WTC11 (cell line): Measurements from ENCODE around the gene N4BP2L2. TPM values are rescaled to one million over a fixed set of nuclear protein-coding genes. Genes with fewer than 3 reads are reported as not detected.

Experiments
- ATAC-seq: fragments of 200-7000 bp; cut with Tn5 transposase; 2 replicates; pipeline ENCODE4 v1.10.0; 2021; ENCODE audit warnings: mild to moderate bottlenecking, moderate library complexity
- CTCF ChIA-PET: fragments of 300-600 bp; sonication (Branson Sonifier 250); formaldehyde crosslinking; loops from one replicate; lab custom pipeline; 2021; ENCODE audit warnings: antibody characterized with exemption; lab: Charles Lee
- POLR2A ChIA-PET: fragments of 350-600 bp; sonication (Branson Sonifier 250); formaldehyde crosslinking; loops from one replicate; lab custom pipeline; 2021; ENCODE audit warnings: antibody characterized with exemption; lab: Charles Lee
- DNase-seq: peaks from one replicate; pipeline ENCODE4 v3.0.0; 2021; ENCODE audit warnings: low spot score
- H3K27ac Mint-ChIP-seq: 2 replicates; pipeline ENCODE4 v1.8.0; 2021; ENCODE audit warnings: mixed read lengths
- H3K27me3 Mint-ChIP-seq: 2 replicates; pipeline ENCODE4 v1.8.0; 2021; ENCODE audit warnings: low read depth, mild to moderate bottlenecking, moderate library complexity, mixed read lengths
- H3K36me3 Mint-ChIP-seq: 2 replicates; pipeline ENCODE4 v1.8.0; 2021; ENCODE audit warnings: mixed read lengths
- H3K4me1 Mint-ChIP-seq: 2 replicates; pipeline ENCODE4 v1.8.0; 2022; ENCODE audit warnings: mixed read lengths
- H3K4me3 Mint-ChIP-seq: 2 replicates; pipeline ENCODE4 v1.8.0; 2021; ENCODE audit warnings: mild to moderate bottlenecking, moderate library complexity, mixed read lengths
- H3K9me3 Mint-ChIP-seq: 2 replicates; pipeline ENCODE4 v1.8.0; 2021; ENCODE audit warnings: mixed read lengths
- CREB1 ChIP-seq: sonication (generic); formaldehyde crosslinking; IDR thresholded peaks from 2 replicates; pipeline ENCODE4 v1.8.0; 2023; ENCODE audit warnings: mild to moderate bottlenecking, missing genetic modification reagents
- CREM ChIP-seq: sonication (generic); formaldehyde crosslinking; IDR thresholded peaks from 2 replicates; pipeline ENCODE4 v1.8.1; 2022; ENCODE audit warnings: mild to moderate bottlenecking, missing genetic modification reagents, moderate library complexity
- E2F1 ChIP-seq: sonication (generic); formaldehyde crosslinking; IDR thresholded peaks from 2 replicates; pipeline ENCODE4 v1.8.0; 2022; ENCODE audit warnings: mild to moderate bottlenecking, missing genetic modification reagents
- FOXK1 ChIP-seq: sonication (generic); formaldehyde crosslinking; IDR thresholded peaks from 2 replicates; pipeline ENCODE4 v1.8.0; 2022; ENCODE audit warnings: mild to moderate bottlenecking, moderate library complexity, missing genetic modification reagents
- GTF2I ChIP-seq: fragments of 250-450 bp; sonication (Bioruptor Pico); conservative IDR thresholded peaks from 2 replicates; pipeline ENCODE4 v1.4.0; 2021; ENCODE audit warnings: mild to moderate bottlenecking
- MXD4 ChIP-seq: fragments of 250-450 bp; sonication (Bioruptor Pico); IDR thresholded peaks from 2 replicates; pipeline ENCODE4 v1.8.0; 2021; ENCODE audit warnings: mild to moderate bottlenecking, moderate library complexity, borderline replicate concordance
- MYBL2 ChIP-seq: sonication (generic); formaldehyde crosslinking; IDR thresholded peaks from 2 replicates; pipeline ENCODE4 v1.8.1; 2023; ENCODE audit warnings: mild to moderate bottlenecking, moderate library complexity, missing genetic modification reagents
- NFE2L1 ChIP-seq: sonication (generic); formaldehyde crosslinking; IDR thresholded peaks from 2 replicates; pipeline ENCODE4 v1.8.1; 2023; ENCODE audit warnings: missing genetic modification reagents
- NR3C1 ChIP-seq: sonication (generic); formaldehyde crosslinking; conservative IDR thresholded peaks from 2 replicates; pipeline ENCODE4 v1.8.1; 2023; ENCODE audit warnings: low read depth, mild to moderate bottlenecking, missing genetic modification reagents
- TP53 ChIP-seq: sonication (generic); formaldehyde crosslinking; IDR thresholded peaks from 2 replicates; pipeline ENCODE4 v1.8.1; 2023; ENCODE audit warnings: mild to moderate bottlenecking, missing genetic modification reagents
- ZBTB21 ChIP-seq: sonication (generic); formaldehyde crosslinking; IDR thresholded peaks from 2 replicates; pipeline ENCODE4 v1.8.1; 2023; ENCODE audit warnings: mild to moderate bottlenecking, missing genetic modification reagents, borderline replicate concordance
- ZNF121 ChIP-seq: sonication (generic); formaldehyde crosslinking; IDR thresholded peaks from 2 replicates; pipeline ENCODE4 v1.8.0; 2023; ENCODE audit warnings: missing genetic modification reagents
- ZNF219 ChIP-seq: sonication (generic); formaldehyde crosslinking; IDR thresholded peaks from 2 replicates; pipeline ENCODE4 v1.8.0; 2023; ENCODE audit warnings: missing genetic modification reagents, mild to moderate bottlenecking, borderline replicate concordance
- ZNF317 ChIP-seq: sonication (generic); formaldehyde crosslinking; IDR thresholded peaks from 2 replicates; pipeline ENCODE4 v1.8.1; 2023; ENCODE audit warnings: low read depth, mild to moderate bottlenecking, moderate library complexity, missing genetic modification reagents, borderline replicate concordance
- ZNF416 ChIP-seq: fragments of 250-450 bp; sonication (Bioruptor Pico); IDR thresholded peaks from 2 replicates; pipeline ENCODE4 v1.9.0; 2021; ENCODE audit warnings: mild to moderate bottlenecking, inconsistent platforms
- ZSCAN18 ChIP-seq: fragments of 250-450 bp; sonication (Bioruptor Pico); IDR thresholded peaks from 2 replicates; pipeline ENCODE4 v2.1.2; 2022; ENCODE audit warnings: mild to moderate bottlenecking, moderate library complexity
- total RNA-seq: library from RNA; stranded (reverse); gene quantifications from 3 replicates; pipeline ENCODE4 v1.2.3, GENCODE V29; 2021
- TF ChIP-seq, protein P1 (sequence below): sonication (generic); formaldehyde crosslinking; IDR thresholded peaks from 2 replicates; pipeline ENCODE4 v1.8.1; 2022; ENCODE audit warnings: mild to moderate bottlenecking, missing genetic modification reagents, moderate library complexity, borderline replicate concordance
- TF ChIP-seq, protein P2 (sequence below): fragments of 250-450 bp; sonication (Bioruptor Pico); IDR thresholded peaks from 2 replicates; pipeline ENCODE4 v1.9.0; 2021; ENCODE audit warnings: mild to moderate bottlenecking
- TF ChIP-seq, protein P3 (sequence below): sonication (generic); formaldehyde crosslinking; conservative IDR thresholded peaks from 2 replicates; pipeline ENCODE4 v1.8.1; 2023; ENCODE audit warnings: mild to moderate bottlenecking, low read depth, missing genetic modification reagents, moderate library complexity
- TF ChIP-seq, protein P4 (sequence below): fragments of 200-600 bp; IDR thresholded peaks from 2 replicates; pipeline ENCODE4 v1.8.0; 2022; ENCODE audit warnings: antibody characterized with exemption
- TF ChIP-seq, protein P5 (sequence below): sonication (generic); formaldehyde crosslinking; IDR thresholded peaks from 2 replicates; pipeline ENCODE4 v1.8.0; 2023; ENCODE audit warnings: missing genetic modification reagents
- TF ChIP-seq, protein P6 (sequence below): sonication (generic); formaldehyde crosslinking; IDR thresholded peaks from 2 replicates; pipeline ENCODE4 v1.8.0; 2023; ENCODE audit warnings: mild to moderate bottlenecking, missing genetic modification reagents
- TF ChIP-seq, protein P7 (sequence below): sonication (generic); formaldehyde crosslinking; IDR thresholded peaks from 2 replicates; pipeline ENCODE4 v1.8.0; 2022; ENCODE audit warnings: mild to moderate bottlenecking, missing genetic modification reagents

The N4BP2L2 gene
- total RNA-seq, 1 experiment from 2014 or later = 68.9 TPM

GRCh38 chr13:32426990-32427851, 111.4 kb downstream of the N4BP2L2 start:
- H3K27ac Mint-ChIP-seq = no peak overlapping the region
- POLR2A ChIA-PET = interaction anchor here (1.0 to 2.2 kb wide), 3 partner anchors 19 to 112 kb away, joined by 3 to 9 read pairs (median 3); partner anchors contain the start of genes BRCA2 and ZAR1L
- H3K4me3 Mint-ChIP-seq = peak overlapping the region; percentile 72
- no peaks in the 10 kb centered on the region for H3K36me3 Mint-ChIP-seq
- peaks cover 11% of the 10 kb centered on the region for H3K27me3 Mint-ChIP-seq
- ATAC-seq (peak; percentile 58), DNase-seq (peak; percentile 77)
- CTCF ChIA-PET = interaction anchor here (0.6 to 1.7 kb wide), 6 partner anchors 13 to 426 kb away, joined by 3 to 6 read pairs (median 4); partner anchors contain the start of gene PDS5B
- H3K4me1 Mint-ChIP-seq = peaks cover 29% of the 10 kb centered on the region
- no peaks in the 10 kb centered on the region for H3K9me3 Mint-ChIP-seq
- TF ChIP-seq MYBL2 (CRISPR knock-in tag) (no peak), ZNF219 (CRISPR knock-in tag) (no peak), CREB1 (CRISPR knock-in tag) (no peak), CREM (CRISPR knock-in tag) (no peak), ZNF121 (CRISPR knock-in tag) (0 out of 2 replicates have a peak, but pooled peaks have one; percentile 30), ZNF416 (CRISPR knock-in tag) (no peak), NFE2L1 (no peak), FOXK1 (CRISPR knock-in tag) (0 out of 2 replicates have a peak, but pooled peaks have one; percentile 7), MXD4 (CRISPR knock-in tag) (no peak), GTF2I (CRISPR knock-in tag) (no peak), ZBTB21 (CRISPR knock-in tag) (no peak), ZSCAN18 (CRISPR knock-in tag) (no peak), TP53 (CRISPR knock-in tag) (no peak), ZNF317 (CRISPR knock-in tag) (no peak), NR3C1 (CRISPR knock-in tag) (no peak), E2F1 (CRISPR knock-in tag) (0 out of 2 replicates have a peak, but pooled peaks have one; percentile 17)
- TF ChIP-seq, protein P1, sequence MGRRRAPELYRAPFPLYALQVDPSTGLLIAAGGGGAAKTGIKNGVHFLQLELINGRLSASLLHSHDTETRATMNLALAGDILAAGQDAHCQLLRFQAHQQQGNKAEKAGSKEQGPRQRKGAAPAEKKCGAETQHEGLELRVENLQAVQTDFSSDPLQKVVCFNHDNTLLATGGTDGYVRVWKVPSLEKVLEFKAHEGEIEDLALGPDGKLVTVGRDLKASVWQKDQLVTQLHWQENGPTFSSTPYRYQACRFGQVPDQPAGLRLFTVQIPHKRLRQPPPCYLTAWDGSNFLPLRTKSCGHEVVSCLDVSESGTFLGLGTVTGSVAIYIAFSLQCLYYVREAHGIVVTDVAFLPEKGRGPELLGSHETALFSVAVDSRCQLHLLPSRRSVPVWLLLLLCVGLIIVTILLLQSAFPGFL (CRISPR knock-in tag) = no peak
- TF ChIP-seq, protein P2, sequence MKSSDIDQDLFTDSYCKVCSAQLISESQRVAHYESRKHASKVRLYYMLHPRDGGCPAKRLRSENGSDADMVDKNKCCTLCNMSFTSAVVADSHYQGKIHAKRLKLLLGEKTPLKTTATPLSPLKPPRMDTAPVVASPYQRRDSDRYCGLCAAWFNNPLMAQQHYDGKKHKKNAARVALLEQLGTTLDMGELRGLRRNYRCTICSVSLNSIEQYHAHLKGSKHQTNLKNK (CRISPR knock-in tag) = no peak
- TF ChIP-seq, protein P3, sequence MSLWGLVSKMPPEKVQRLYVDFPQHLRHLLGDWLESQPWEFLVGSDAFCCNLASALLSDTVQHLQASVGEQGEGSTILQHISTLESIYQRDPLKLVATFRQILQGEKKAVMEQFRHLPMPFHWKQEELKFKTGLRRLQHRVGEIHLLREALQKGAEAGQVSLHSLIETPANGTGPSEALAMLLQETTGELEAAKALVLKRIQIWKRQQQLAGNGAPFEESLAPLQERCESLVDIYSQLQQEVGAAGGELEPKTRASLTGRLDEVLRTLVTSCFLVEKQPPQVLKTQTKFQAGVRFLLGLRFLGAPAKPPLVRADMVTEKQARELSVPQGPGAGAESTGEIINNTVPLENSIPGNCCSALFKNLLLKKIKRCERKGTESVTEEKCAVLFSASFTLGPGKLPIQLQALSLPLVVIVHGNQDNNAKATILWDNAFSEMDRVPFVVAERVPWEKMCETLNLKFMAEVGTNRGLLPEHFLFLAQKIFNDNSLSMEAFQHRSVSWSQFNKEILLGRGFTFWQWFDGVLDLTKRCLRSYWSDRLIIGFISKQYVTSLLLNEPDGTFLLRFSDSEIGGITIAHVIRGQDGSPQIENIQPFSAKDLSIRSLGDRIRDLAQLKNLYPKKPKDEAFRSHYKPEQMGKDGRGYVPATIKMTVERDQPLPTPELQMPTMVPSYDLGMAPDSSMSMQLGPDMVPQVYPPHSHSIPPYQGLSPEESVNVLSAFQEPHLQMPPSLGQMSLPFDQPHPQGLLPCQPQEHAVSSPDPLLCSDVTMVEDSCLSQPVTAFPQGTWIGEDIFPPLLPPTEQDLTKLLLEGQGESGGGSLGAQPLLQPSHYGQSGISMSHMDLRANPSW = no peak
- TF ChIP-seq, protein P4, sequence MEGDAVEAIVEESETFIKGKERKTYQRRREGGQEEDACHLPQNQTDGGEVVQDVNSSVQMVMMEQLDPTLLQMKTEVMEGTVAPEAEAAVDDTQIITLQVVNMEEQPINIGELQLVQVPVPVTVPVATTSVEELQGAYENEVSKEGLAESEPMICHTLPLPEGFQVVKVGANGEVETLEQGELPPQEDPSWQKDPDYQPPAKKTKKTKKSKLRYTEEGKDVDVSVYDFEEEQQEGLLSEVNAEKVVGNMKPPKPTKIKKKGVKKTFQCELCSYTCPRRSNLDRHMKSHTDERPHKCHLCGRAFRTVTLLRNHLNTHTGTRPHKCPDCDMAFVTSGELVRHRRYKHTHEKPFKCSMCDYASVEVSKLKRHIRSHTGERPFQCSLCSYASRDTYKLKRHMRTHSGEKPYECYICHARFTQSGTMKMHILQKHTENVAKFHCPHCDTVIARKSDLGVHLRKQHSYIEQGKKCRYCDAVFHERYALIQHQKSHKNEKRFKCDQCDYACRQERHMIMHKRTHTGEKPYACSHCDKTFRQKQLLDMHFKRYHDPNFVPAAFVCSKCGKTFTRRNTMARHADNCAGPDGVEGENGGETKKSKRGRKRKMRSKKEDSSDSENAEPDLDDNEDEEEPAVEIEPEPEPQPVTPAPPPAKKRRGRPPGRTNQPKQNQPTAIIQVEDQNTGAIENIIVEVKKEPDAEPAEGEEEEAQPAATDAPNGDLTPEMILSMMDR = no peak
- TF ChIP-seq, protein P5, sequence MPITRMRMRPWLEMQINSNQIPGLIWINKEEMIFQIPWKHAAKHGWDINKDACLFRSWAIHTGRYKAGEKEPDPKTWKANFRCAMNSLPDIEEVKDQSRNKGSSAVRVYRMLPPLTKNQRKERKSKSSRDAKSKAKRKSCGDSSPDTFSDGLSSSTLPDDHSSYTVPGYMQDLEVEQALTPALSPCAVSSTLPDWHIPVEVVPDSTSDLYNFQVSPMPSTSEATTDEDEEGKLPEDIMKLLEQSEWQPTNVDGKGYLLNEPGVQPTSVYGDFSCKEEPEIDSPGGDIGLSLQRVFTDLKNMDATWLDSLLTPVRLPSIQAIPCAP (CRISPR knock-in tag) = no peak
- TF ChIP-seq, protein P6, sequence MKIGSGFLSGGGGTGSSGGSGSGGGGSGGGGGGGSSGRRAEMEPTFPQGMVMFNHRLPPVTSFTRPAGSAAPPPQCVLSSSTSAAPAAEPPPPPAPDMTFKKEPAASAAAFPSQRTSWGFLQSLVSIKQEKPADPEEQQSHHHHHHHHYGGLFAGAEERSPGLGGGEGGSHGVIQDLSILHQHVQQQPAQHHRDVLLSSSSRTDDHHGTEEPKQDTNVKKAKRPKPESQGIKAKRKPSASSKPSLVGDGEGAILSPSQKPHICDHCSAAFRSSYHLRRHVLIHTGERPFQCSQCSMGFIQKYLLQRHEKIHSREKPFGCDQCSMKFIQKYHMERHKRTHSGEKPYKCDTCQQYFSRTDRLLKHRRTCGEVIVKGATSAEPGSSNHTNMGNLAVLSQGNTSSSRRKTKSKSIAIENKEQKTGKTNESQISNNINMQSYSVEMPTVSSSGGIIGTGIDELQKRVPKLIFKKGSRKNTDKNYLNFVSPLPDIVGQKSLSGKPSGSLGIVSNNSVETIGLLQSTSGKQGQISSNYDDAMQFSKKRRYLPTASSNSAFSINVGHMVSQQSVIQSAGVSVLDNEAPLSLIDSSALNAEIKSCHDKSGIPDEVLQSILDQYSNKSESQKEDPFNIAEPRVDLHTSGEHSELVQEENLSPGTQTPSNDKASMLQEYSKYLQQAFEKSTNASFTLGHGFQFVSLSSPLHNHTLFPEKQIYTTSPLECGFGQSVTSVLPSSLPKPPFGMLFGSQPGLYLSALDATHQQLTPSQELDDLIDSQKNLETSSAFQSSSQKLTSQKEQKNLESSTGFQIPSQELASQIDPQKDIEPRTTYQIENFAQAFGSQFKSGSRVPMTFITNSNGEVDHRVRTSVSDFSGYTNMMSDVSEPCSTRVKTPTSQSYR = no peak
- TF ChIP-seq, protein P7, sequence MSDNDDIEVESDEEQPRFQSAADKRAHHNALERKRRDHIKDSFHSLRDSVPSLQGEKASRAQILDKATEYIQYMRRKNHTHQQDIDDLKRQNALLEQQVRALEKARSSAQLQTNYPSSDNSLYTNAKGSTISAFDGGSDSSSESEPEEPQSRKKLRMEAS (CRISPR knock-in tag) = peak; percentile 70; the same call in 1 of the 2 replicates
